GM19238 (cell line): ENCODE data around the gene TBX21.
A peak's percentile ranks its signal among the peaks of the same experiment; 100 is the strongest.

ENCODE experiments used
- DNase-seq: peaks from one replicate; pipeline ENCODE4 v3.0.0; 2011; ENCODE audit warnings: low spot score; ENCODE audit not compliant: insufficient read length

TBX21 gene

DNA sequence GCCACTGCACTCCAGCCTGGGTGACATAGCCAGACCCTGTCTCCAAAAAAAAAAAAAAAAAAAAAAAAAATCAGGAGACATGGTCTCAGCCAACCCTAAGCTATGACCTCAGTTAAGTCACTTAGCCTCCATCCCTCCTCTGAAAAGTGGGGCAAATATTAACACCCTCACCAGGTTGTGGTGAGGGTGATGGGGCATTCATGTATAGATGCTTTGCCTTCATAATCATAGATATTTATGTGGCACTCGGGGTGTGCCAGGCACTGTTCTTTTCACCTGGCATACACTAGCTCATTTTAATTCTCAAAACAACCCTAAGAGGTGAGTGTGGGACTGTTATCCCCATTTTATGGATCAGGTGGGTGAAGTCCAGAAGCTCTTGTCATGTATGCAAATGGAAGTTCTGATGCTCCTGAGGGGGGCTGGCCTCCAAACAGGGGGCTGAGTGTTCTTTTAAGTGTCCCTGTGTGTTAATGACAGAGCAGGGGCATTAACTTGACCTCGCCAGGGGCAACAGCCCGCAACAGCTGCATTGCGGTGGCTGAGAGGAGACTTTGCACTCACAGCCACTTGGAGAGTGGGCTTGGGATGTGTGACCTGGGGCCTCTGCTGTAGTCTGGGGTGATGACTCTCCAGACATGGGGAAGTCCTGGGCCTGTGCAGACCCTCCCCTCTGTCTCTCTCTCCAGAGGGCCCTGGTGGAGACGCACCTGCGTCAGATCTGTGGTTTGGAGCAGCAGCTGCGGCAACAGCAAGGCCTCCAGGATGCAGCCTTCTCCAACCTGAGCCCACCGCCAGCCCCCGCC lies 34.9 kb upstream of the TBX21 start:
- DNase-seq, result no peak

DNA sequence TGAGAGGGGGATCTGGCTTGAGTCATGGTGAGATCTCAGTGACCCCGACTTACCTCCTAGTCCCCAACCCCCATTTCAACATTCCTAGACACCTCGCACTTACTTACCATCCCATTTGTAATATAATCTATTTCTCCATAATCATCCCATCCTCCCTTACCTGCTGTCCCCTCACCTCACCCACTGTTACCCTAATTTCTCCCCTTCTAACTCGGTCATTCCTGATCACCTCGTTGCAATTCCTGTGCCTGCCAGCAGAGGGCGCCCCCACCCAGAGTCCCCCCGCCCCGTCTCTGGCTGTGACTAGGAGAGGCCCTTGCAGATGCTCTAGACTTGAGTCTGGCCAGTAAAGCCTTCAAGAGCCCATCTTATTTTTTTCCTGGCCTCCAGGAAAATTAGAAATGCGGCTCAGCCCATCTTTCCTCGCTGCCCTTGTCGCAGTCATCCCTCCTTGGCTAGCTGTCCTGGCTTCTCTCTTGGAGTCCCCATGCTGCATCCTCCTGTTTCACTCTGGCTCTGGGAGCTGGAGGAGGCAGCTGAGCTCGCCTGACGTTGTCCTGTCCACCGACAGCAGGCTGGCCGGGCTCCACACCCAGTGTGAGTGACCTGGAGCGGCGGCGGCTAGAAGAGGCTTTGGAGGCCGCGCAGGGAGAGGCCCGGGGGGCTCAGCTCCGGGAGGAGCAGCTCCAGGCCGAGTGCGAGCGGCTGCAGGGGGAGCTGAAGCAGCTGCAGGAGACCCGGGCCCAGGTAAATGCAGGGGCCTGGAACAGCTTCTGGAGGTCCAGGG lies 34.1 kb upstream of the TBX21 start:
- peak; percentile 92 for DNase-seq

DNA sequence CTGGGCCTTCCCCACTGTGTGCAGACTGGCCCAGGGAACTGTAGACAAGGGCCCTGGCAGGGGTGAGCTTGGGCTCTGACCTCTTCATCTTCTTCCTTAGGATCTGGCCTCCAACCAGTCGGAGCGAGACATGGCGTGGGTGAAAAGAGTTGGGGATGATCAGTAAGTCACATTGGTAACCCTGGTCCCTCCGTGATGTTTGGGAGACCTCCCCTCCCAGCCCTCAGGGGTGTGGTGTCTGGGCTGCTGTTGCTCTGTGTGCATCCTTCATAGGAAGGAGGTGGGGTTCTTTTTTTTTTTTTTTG lies 33.5 kb upstream of the TBX21 start:
- DNase-seq, result no peak

DNA sequence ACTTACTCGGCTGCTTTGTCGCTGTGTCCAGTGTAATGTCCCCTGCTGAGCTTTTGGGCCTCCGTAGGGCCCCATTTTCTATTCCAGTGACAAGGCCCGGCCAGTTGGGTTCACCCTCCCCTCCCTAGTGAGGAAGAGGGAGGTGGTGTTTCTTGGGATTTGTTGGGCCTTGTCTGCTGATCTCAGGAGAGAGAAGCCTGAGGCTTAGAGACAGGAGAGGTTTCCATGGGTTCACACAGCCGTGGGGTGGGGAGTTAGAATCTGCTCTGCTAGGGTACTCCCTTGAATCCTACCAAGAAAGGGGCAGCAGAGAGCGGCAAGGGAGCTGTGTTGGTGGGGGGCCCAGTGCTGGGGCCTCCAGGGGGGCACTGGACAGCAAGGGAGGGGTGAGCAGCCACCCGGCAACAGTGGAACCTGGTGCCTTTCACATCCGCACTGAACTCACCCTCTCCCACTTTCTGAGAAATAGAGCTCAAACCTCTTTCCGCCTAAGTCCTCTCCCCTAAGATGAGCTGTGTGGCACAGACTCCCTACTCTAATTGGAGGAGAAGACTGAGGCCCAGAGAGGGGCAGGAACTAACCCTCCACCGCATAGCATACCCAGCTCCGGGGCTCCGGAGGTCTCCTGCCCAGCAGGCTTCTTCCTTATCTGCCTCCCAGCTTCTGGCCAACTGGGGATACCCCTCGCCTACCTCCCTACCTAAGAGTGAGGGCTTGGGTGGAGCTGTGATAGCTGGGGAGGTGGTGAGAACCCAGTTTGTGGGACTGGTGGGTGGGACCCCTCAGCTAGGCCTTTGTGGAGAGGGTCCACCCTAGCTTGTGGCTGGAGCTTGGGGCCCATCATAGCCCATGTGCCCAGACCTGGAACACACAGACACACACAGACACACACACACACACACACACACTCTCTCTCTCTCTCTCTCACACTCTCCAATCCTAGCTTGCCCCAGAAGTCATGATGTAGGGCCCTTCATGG lies 32.3 kb upstream of the TBX21 start:
- DNase-seq, result no peak

DNA sequence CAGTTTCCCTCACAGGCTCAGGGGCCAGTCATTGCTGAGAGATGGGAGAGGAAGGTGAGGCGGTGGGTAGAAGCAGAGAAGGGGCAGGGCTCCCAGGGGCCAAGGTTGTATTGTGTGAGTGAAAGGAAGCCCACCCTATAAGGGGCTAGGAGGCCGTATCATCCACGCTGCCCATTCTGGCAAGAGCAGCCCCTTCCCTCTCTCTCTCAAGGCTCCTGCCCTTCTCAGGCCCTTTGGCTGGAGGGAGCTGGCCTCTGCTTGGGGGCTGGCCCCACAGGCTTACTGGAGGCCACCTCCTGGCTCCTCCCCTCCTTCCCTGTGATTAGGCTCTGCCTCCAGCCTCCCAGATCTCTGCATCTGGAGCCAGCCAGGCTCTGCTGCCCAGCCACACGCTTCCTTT lies 31.4 kb upstream of the TBX21 start:
- no peak for DNase-seq

DNA sequence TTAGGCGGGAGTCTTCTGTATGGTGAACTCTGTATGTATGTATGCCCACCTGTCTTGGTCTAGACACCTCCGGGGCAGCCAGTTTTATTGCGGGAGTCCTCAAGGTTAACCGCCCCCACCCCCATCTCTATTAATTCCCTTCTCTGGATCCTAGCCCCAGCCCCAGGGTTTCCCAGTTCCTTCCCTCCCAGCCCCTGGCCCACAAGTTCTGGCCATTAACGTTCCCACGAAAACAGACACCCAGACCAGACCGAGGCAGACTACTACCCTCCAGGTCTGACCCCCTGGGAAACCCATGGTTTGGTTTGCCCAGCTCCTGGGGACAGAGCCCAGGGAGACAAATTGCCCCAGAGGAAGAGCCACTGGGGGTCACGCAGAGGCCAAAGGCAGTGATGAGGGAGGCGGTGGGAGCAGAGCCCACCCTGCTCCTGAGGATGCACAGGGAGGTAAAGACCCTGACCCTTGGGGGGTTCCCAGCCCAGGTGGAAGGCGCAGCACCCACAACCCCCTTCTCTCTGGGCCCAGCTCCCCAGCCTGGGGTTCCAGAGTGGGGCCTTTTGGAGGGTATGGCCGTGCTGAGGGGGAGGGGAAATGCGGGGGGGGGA lies 30.5 kb upstream of the TBX21 start:
- DNase-seq, result no peak

DNA sequence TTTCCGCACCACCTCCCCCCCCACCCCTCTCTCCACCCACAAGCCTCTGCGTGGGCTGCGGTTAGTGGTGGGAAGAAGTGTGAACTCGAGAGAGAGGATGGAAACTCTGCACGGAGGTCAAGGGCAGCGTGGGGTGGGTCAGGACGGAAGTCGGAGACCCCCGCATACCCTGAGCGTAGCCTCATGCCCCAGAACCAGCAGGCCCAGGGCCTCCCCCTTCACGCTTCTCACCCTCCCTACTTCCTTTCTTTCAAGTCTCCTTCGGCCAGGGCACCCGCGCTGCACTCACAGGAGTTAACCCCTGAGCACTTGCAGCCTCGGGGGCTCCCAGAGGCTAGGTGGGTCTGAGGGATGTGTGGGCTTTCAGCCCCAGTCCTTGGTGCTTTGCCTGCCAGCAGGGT lies 29.8 kb upstream of the TBX21 start:
- no peak for DNase-seq

DNA sequence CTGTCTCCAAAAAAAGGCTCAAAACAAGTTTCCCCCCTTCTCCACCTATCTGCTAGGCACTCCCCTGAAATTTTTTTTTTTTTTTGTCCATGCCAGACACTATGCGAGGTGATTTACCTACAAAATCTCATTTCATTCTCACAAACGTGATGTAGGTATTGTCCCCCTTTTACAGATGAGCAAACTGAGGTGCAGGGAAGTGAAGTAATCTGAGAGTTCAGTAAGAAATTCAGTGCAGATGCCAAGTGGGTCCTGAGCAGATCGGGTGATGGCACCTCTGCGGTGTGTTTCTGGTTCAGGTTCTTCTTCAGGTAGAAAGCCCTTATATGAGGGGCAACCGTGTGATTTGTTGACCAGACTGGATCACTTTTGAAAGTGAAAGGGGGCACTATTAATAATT lies 29.4 kb upstream of the TBX21 start:
- no peak for DNase-seq

DNA sequence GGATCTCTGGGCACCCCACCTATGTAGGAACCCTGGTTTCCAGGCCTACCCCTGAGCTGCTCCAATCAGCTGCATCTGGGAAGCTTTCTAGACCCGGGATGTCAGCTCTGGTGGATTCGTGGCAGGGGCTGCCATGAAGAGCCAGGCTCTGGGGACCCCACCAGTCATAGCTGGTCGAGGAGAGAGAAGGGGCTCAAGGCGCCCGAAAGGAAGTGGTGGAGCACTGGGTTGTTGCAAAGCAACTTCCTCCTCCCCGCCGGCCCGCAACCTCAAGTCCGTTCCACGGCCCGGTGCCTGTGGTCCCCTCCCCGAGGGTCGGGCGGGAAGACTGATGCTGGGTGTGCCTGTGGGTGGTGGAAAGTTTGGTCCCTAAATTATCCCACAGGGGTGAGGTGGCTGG lies 28.9 kb upstream of the TBX21 start:
- no peak for DNase-seq

DNA sequence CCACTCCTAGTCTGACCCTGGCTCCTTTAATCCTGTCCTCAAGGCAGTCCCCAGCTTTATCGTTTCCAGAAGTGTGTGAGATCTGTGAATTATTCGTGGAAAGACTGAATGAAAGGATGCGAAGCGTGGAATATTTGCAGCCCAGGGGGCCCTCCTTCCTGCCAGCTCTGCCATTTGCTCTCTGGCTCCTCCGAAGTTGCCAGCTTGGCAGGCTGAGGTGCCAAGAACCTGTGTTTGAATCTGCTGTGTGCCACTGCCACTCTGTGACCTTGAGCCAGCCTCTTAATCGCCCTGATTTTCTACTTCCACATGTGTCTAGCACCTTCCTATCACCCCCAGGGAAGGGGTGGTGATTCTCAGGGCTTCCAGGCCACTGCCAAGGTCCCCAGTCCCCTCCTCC lies 28.3 kb upstream of the TBX21 start:
- no peak for DNase-seq

DNA sequence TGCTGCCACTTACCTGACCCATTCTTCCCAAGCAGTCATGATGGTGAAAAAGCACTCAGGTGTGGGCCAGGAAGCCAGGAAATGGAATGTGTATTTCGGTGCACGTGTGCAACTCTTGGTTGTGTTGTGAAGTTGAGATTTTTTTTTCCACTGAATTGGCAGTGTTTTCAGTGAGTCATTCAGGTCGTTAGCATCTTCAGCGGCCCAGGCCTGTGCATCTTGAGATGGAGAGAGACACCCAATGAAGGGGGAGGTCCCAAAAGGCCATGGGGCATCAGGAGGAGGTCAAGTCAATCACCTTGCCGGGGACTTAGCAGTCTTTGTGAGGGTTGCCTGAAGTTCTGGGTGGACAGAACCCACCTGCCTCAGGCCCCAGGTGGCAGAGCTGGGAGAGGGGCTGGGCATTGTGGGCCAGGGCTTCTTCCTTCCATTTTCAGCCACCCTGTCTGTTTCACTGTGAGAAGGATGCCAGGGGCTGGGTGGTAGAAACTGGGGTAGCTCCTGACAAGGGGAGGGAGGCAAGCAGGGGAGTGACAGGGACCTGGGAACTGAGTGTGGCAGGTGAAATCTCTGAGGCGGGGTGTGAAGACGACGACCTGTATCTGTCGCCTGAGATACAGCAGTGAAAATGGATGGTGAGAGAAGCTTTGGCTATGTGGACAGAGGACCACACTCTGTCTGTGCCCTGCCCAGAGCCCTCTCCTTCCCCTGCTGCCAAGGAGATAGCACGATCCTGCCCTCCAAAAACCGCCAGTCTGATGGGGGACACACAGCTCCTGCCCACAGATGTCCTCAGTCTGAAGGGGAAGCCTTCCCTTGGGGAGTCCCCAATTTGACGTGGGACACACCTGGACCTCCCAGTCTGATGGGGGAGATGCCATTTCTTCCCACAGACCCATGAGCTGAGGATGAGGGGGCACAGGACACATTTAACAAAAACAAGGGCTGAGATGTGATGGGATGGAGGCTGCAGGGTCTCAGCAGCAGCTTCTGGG lies 27.2 kb upstream of the TBX21 start:
- no peak for DNase-seq

DNA sequence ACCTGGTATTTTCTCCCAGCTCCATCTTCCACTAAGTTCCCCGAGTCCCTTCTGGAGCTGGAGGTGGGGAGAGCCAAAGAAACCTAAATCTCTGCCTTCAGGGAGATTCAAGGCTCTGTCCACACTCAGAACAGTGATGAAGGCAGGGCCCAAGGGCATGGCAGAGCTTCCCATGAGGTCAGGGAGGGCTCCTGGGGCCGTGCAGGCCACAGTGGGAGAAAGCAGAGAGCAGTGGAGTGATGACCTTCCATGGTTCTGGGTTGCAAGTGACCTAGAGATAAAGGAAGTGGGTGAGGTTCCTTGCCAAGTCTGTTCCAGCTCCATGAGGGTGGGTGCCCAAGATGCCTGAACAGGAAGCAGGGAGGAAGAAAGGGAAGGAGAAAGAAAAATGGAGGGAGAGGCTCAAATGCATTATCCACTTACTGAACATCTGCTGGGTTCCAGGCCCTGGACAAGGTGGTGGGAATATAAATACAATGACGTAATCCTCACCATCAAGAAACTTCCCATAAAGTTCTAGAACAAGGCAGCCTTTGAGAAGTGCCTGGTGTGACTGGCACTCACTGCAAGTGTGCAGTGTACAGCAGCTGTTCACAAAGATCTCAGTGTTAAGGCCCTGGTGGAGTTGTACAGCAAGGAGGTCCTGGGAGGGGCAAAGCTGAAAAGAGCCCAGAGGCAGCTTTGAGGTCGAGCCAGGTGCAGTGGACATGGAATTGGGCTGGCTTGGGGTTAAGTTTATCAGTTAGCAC lies 25.8 kb upstream of the TBX21 start:
- no peak for DNase-seq

DNA sequence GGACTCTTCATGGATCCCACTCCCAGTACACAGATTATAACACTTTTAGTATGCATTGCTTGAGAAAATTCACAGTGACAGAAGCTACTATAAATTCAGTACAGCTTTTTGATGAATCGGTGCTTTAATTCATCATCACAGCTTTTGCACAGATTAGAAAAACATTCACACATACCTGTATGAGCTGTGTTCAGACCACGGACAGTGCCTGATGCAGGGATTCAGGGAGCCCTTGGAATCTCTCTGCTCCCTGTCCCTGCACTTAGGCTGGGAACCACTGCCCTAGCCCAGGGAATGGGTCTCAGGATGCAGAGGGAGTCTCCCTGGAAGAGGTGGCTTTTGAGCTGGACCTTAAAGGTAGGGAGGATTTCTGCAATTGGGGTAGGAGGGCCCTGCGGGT lies 25.2 kb upstream of the TBX21 start:
- no peak for DNase-seq

DNA sequence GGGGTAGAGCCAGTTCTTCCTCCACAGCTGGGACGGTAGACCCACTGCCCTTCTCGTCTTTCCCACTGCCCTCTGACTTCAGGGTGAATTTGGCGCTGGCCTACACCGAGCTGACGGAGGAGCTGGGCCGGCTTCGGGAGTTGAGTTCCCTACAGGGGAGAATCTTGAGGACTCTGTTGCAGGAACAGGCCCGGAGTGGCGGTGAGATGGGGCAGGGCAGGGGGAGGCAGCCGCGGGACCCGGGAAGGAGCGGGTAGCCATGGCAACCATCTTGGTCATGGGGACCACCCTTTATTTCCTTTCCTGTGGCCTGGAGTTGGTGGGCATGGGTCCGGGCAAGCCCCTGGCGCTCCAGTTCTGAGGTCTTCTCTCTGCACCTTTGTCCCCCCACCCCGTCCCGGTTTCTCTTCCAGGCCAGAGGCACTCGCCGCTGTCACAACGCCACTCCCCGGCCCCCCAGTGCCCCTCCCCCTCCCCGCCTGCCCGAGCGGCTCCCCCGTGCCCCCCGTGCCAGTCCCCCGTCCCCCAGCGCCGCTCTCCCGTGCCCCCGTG lies 24.6 kb upstream of the TBX21 start:
- no peak for DNase-seq

DNA sequence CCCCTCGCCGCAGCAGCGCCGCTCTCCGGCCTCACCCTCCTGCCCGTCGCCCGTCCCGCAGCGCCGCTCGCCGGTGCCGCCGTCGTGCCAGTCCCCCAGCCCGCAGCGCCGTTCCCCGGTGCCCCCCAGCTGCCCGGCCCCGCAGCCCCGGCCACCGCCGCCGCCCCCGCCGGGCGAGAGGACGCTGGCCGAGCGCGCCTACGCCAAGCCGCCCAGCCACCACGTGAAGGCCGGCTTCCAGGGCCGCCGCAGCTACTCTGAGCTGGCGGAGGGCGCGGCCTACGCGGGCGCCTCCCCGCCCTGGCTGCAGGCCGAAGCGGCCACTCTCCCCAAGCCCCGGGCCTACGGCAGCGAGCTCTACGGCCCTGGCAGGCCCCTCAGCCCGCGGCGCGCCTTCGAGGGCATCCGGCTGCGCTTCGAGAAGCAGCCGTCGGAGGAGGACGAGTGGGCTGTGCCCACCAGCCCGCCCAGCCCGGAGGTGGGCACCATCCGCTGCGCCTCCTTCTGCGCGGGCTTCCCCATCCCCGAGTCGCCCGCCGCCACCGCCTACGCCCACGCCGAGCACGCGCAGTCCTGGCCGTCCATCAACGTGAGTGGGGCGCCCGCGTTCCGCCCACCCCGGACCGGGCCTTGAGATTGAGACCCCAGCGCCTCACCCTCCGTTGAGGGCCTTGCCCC lies 24.0 kb upstream of the TBX21 start:
- DNase-seq, result no peak

DNA sequence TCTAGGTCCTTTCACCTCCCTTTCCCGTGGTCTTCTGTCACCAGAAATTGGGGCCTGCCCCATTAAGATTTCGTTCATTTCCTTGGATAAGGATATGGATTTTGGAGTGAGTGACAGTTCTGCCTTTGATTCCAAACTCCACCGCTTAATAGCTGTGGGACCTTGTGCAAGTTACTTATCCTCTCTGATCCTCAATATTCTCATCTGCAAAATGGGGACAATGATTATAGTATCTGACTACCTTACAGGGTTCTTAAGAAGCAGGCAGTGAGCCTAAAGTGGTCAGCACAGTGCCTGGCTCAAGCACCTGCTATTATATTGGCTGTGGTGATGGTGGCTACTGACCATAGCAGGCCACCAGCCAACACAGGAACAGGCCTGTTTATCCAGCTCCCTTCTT lies 23.4 kb upstream of the TBX21 start:
- DNase-seq, result no peak

DNA sequence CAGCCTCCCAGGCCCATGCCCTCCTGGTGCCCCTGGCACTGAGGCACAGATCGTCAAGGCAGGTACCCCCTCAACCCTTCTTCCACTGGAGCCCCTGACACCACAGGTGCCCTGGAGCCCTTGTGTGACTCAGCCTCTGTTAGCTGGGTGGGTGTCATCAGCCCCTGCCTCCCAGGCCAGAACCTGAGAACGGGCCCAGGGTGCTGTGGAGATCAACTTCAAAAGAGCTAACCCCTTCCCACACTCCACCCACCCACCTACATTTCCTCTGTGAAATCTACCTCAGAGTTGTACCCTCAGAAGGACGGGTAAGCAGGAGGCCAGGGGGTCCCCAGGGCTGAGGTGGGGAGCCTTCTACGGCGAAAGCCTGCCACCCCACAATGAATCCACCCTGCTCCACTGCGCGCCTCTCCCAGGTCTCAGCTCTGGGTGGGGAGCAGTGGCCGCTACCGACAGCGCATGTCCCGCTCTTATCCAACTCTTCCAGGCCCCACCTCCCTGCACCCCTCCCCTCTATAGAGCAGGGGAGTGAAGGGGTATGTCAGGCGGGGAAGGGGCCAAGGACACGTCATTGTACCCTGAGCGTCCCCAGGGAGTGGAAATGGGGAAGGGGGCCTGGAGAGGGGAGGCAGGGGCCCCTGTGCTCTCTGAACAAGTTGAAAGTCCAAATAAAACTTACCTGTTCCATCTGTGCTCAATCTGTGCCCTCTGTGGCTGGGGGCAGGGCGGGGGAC lies 21.5 kb upstream of the TBX21 start:
- no peak for DNase-seq
